ENCODE measurements around the gene MAN2A2. TPM values are rescaled to one million over a fixed set of nuclear protein-coding genes. Genes with fewer than 3 reads are reported as not detected.

The MAN2A2 gene
- total RNA-seq, 2 experiments from 2014 or later = 174 to 183 TPM

- DNase-seq = peak; percentile 97
- peak within 1 kb of the TSS; percentile 95 for H3K27ac Mint-ChIP-seq
- H3K4me1 Mint-ChIP-seq = peaks cover 21% of the 10 kb centered on the region
- H3K4me3 Mint-ChIP-seq = peak within 1 kb of the TSS; percentile 86
- CTCF ChIA-PET = interaction anchor here (0.9 to 6.7 kb wide), 15 partner anchors 8 to 317 kb away, joined by 3 to 101 read pairs (median 9); partner anchors contain the start of genes HDDC3, UNC45A and VPS33B
- no peaks in the 10 kb centered on the region for H3K9me3 Mint-ChIP-seq (ENCODE audit: low read depth)
- H3K27me3 Mint-ChIP-seq = no peaks in the 10 kb centered on the region
- ATAC-seq = peak; percentile 94
- H3K36me3 Mint-ChIP-seq = peaks cover 41% of the 10 kb centered on the region
Measured at GRCh38 chr15:90954712-90955623, 51.9 kb downstream of the MAN2A2 start, which contains the start of gene RCCD1. Gene RCCD1, plus strand, starts transcription at chr15:90954884. Its CDS starts 1,851 bp downstream, at chr15:90956735.

GRCh38 chr15:90955624-90956273 lies 52.6 kb downstream of the MAN2A2 start:
- peak overlapping the region; percentile 86 for H3K4me3 Mint-ChIP-seq
- no peak for DNase-seq
- ATAC-seq = no peak
- CTCF ChIA-PET = interaction anchor here (0.7 to 6.7 kb wide), 35 partner anchors 9 to 373 kb away, joined by 3 to 101 read pairs (median 5); partner anchors contain the start of genes BLM, HDDC3, UNC45A and VPS33B
- H3K27me3 Mint-ChIP-seq = no peaks in the 10 kb centered on the region
- peaks cover 21% of the 10 kb centered on the region for H3K4me1 Mint-ChIP-seq
- no peaks in the 10 kb centered on the region for H3K9me3 Mint-ChIP-seq (ENCODE audit: low read depth)
- peak overlapping the region; percentile 95 for H3K27ac Mint-ChIP-seq
- H3K36me3 Mint-ChIP-seq = peaks cover 36% of the 10 kb centered on the region

- CTCF ChIA-PET = interaction anchor here (0.5 to 6.7 kb wide), 39 partner anchors 9 to 374 kb away, joined by 3 to 101 read pairs (median 5); partner anchors contain the start of genes BLM, HDDC3, UNC45A and VPS33B
- Mint-ChIP-seq H3K36me3 (peaks cover 37% of the 10 kb centered on the region), H3K4me1 (peaks cover 21% of the 10 kb centered on the region), H3K27me3 (no peaks in the 10 kb centered on the region), H3K4me3 (peak overlapping the region; percentile 86), H3K9me3 (ENCODE audit: low read depth) (no peaks in the 10 kb centered on the region), H3K27ac (peak overlapping the region; percentile 95)
- ATAC-seq = no peak
- peak; percentile 75 for DNase-seq
Measured at GRCh38 chr15:90956274-90957030, 53.4 kb downstream of the MAN2A2 start.

- no peaks in the 10 kb centered on the region for H3K27me3 Mint-ChIP-seq
- H3K9me3 Mint-ChIP-seq (ENCODE audit: low read depth) = no peaks in the 10 kb centered on the region
- peak overlapping the region; percentile 86 for H3K4me3 Mint-ChIP-seq
- H3K36me3 Mint-ChIP-seq = peaks cover 37% of the 10 kb centered on the region
- peaks cover 23% of the 10 kb centered on the region for H3K4me1 Mint-ChIP-seq
- peak overlapping the region; percentile 14 for H3K27ac Mint-ChIP-seq
- ATAC-seq (no peak), DNase-seq (no peak)
- CTCF ChIA-PET = interaction anchor here (0.5 to 6.7 kb wide), 38 partner anchors 9 to 375 kb away, joined by 3 to 101 read pairs (median 5); partner anchors contain the start of genes BLM, HDDC3, UNC45A and VPS33B
Measured at GRCh38 chr15:90957031-90957790, 54.1 kb downstream of the MAN2A2 start.

- ATAC-seq (no peak), DNase-seq (no peak)
- H3K4me3 Mint-ChIP-seq = peak overlapping the region; percentile 61
- H3K9me3 Mint-ChIP-seq (ENCODE audit: low read depth) = no peaks in the 10 kb centered on the region
- peaks cover 23% of the 10 kb centered on the region for H3K4me1 Mint-ChIP-seq
- no peaks in the 10 kb centered on the region for H3K27me3 Mint-ChIP-seq
- CTCF ChIA-PET = interaction anchor here (1.0 to 6.7 kb wide), 17 partner anchors 8 to 314 kb away, joined by 3 to 101 read pairs (median 12); partner anchors contain the start of genes HDDC3, UNC45A and VPS33B
- peak overlapping the region; percentile 14 for H3K27ac Mint-ChIP-seq
- peaks cover 35% of the 10 kb centered on the region for H3K36me3 Mint-ChIP-seq
Measured at GRCh38 chr15:90957791-90958190, 54.7 kb downstream of the MAN2A2 start.

GRCh38 chr15:90959028-90959595 lies 56.0 kb downstream of the MAN2A2 start:
- CTCF ChIA-PET = interaction anchor here (1.6 to 3.5 kb wide), 4 partner anchors 13 to 74 kb away, joined by 4 to 16 read pairs (median 4); no protein-coding TSS in a partner anchor
- no peak overlapping the region for H3K4me3 Mint-ChIP-seq
- peak overlapping the region; percentile 11 for H3K27ac Mint-ChIP-seq
- DNase-seq (no peak), ATAC-seq (no peak)
- no peaks in the 10 kb centered on the region for H3K9me3 Mint-ChIP-seq (ENCODE audit: low read depth)
- peaks cover 37% of the 10 kb centered on the region for H3K36me3 Mint-ChIP-seq
- H3K27me3 Mint-ChIP-seq = no peaks in the 10 kb centered on the region
- peaks cover 19% of the 10 kb centered on the region for H3K4me1 Mint-ChIP-seq

- Mint-ChIP-seq H3K27me3 (no peaks in the 10 kb centered on the region), H3K27ac (no peak overlapping the region), H3K9me3 (ENCODE audit: low read depth) (no peaks in the 10 kb centered on the region), H3K4me3 (no peak overlapping the region), H3K36me3 (peaks cover 37% of the 10 kb centered on the region), H3K4me1 (peaks cover 16% of the 10 kb centered on the region)
- DNase-seq (no peak), ATAC-seq (no peak)
- CTCF ChIA-PET = interaction anchor here (1.4 to 2.1 kb wide), 4 partner anchors 28 to 90 kb away, joined by 4 to 6 read pairs (median 4); no protein-coding TSS in a partner anchor
Measured at GRCh38 chr15:90959894-90960293, 56.8 kb downstream of the MAN2A2 start.

- H3K36me3 Mint-ChIP-seq = peaks cover 41% of the 10 kb centered on the region
- H3K27ac Mint-ChIP-seq = no peak overlapping the region
- H3K4me1 Mint-ChIP-seq = peaks cover 17% of the 10 kb centered on the region
Measured at GRCh38 chr15:90960298-90961091, 57.4 kb downstream of the MAN2A2 start.

GRCh38 chr15:90962021-90962420 lies 58.9 kb downstream of the MAN2A2 start:
- ATAC-seq (no peak), DNase-seq (no peak)
- Mint-ChIP-seq H3K27me3 (no peaks in the 10 kb centered on the region), H3K4me3 (no peak overlapping the region), H3K9me3 (ENCODE audit: low read depth) (no peaks in the 10 kb centered on the region), H3K27ac (peak overlapping the region; percentile 25), H3K36me3 (peaks cover 50% of the 10 kb centered on the region), H3K4me1 (peaks cover 10% of the 10 kb centered on the region)
- CTCF ChIA-PET = interaction anchor here (1.7 to 2.2 kb wide), 2 partner anchors 27 to 71 kb away, joined by 5 read pairs; partner anchors contain the start of gene UNC45A

More at GRCh38 chr15:90960298-90961091, 57.4 kb downstream of the MAN2A2 start:
- Mint-ChIP-seq H3K9me3 (ENCODE audit: low read depth) (no peaks in the 10 kb centered on the region), H3K4me3 (no peak overlapping the region), H3K27me3 (no peaks in the 10 kb centered on the region)
- DNase-seq (no peak), ATAC-seq (no peak)
- CTCF ChIA-PET = interaction anchor here (0.9 to 2.1 kb wide), 4 partner anchors 18 to 89 kb away, joined by 3 to 6 read pairs (median 4); no protein-coding TSS in a partner anchor

- Mint-ChIP-seq H3K27me3 (no peaks in the 10 kb centered on the region), H3K4me1 (peaks cover 4% of the 10 kb centered on the region), H3K4me3 (no peak overlapping the region), H3K9me3 (ENCODE audit: low read depth) (no peaks in the 10 kb centered on the region), H3K36me3 (peaks cover 73% of the 10 kb centered on the region), H3K27ac (no peak overlapping the region)
- DNase-seq (no peak), ATAC-seq (no peak)
- CTCF ChIA-PET = interaction anchor here (1.0 to 1.2 kb wide), 2 partner anchors 9 to 12 kb away, joined by 4 to 8 read pairs; no protein-coding TSS in a partner anchor
Measured at GRCh38 chr15:90966262-90966661, 63.2 kb downstream of the MAN2A2 start.

GRCh38 chr15:90967206-90967605 lies 64.1 kb downstream of the MAN2A2 start:
- H3K9me3 Mint-ChIP-seq (ENCODE audit: low read depth) = no peaks in the 10 kb centered on the region
- CTCF ChIA-PET = interaction anchor here (0.5 to 1.9 kb wide), 2 partner anchors 11 to 1194 kb away, joined by 3 to 9 read pairs; no protein-coding TSS in a partner anchor
- ATAC-seq (no peak), DNase-seq (no peak)
- H3K36me3 Mint-ChIP-seq = peaks cover 64% of the 10 kb centered on the region
- H3K4me1 Mint-ChIP-seq = peaks cover 2% of the 10 kb centered on the region
- H3K27me3 Mint-ChIP-seq = no peaks in the 10 kb centered on the region
- H3K27ac Mint-ChIP-seq = no peak overlapping the region
- no peak overlapping the region for H3K4me3 Mint-ChIP-seq
